HUES6 (cell line): Measurements from ENCODE around the gene PICK1.
"Not testable (repeated sequence)": the region's sequence is repeated elsewhere in the genome, so short reads cannot be mapped to it uniquely, and the experiment has no call there.

Experiments
- H3K27ac ChIP-seq: 2 replicates; pipeline ENCODE4 v1.7.0; 2013; ENCODE audit warnings: low read depth, mild to moderate bottlenecking, low read length, inconsistent platforms
- H3K27me3 ChIP-seq: 2 replicates; pipeline ENCODE4 v1.6.1; 2013; ENCODE audit warnings: low read length; ENCODE audit not compliant: control insufficient read depth, insufficient read depth
- H3K36me3 ChIP-seq: 2 replicates; pipeline ENCODE4 v1.6.1; 2013; ENCODE audit warnings: low read length; ENCODE audit not compliant: control insufficient read depth, insufficient read depth
- H3K4me1 ChIP-seq: 2 replicates; pipeline ENCODE4 v1.6.1; 2013; ENCODE audit warnings: low read length; ENCODE audit not compliant: control insufficient read depth, insufficient read depth
- H3K4me3 ChIP-seq: 2 replicates; pipeline ENCODE4 v1.5.1; 2013; ENCODE audit warnings: low read depth, low read length
- H3K9ac ChIP-seq: one replicate; pipeline ENCODE4 v1.6.1; 2013; ENCODE audit warnings: mild to moderate bottlenecking, low read length
- H3K9me3 ChIP-seq: 2 replicates; pipeline ENCODE4 v1.6.1; 2013; ENCODE audit warnings: low read depth, low read length; ENCODE audit not compliant: control insufficient read depth, insufficient read depth

Gene PICK1

DNA sequence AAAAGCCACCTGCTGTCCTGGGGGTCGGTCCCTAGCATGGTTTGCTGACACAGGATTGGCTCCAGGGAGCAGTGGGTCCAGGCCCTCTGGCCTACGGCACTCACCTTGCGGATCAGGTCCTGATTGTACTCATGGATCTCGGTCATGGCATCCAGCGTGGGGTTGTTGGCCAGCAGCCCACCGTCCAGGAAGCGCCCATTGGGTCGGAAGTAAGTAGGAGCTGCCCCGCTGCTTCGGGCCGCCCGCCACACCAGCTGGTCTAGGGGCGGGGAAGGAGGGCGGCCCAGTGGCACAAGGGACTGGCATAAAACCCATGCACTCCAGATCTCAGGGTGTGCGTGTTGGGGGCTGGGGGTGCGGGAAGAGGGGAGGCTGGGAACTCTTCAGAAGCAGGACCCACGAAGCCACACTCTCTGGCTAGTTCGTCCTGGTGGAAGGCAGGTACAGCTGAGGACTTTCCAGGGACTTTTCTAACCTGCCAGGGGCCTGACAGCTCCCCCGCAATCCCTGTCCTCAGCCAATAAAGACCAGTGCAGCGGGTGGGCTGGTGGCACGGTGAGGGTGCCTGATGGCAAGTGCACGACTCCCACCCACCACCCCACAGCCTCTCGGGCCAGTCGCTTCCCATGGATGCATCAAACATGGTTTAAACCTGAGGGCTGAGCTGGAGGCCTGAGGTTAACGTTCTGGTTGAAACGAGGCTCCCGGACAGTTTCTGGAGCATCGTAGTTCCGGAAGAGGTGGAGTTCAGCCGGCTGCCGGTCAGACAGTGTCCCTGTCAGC is 58.4 kb downstream of the PICK1 start:
- no peaks in the 10 kb centered on the region for H3K9me3 ChIP-seq
- H3K4me1 ChIP-seq: peaks cover 15% of the 10 kb centered on the region
- peaks cover 3% of the 10 kb centered on the region; the same call in 1 of the 2 replicates for H3K36me3 ChIP-seq
- H3K27ac ChIP-seq: no peak overlapping the region
- no peak overlapping the region for H3K4me3 ChIP-seq
- no peaks in the 10 kb centered on the region for H3K27me3 ChIP-seq
- H3K9ac ChIP-seq: no peak overlapping the region

DNA sequence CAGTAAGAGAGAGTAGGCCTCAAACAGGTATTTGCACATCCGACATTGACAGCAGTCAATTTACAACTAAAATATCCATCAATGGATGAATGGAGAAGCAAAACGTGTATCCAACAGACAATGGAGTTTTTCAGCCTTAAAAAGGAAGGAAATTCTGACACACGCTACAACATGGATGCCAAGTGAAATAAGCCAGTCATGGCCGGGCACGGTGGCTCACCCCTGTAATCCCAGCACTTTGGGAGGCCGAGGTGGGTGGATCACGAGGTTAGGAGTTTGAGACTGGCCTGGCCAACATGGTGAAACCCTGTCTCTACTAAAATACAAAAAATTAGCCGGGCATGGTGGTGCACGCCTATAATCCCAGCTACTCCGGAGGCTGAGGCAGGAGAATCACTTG is 60.4 kb downstream of the PICK1 start:
- not testable (repeated sequence) for H3K4me1 ChIP-seq, H3K9ac ChIP-seq, H3K27me3 ChIP-seq, H3K36me3 ChIP-seq, H3K9me3 ChIP-seq, H3K27ac ChIP-seq, H3K4me3 ChIP-seq

DNA sequence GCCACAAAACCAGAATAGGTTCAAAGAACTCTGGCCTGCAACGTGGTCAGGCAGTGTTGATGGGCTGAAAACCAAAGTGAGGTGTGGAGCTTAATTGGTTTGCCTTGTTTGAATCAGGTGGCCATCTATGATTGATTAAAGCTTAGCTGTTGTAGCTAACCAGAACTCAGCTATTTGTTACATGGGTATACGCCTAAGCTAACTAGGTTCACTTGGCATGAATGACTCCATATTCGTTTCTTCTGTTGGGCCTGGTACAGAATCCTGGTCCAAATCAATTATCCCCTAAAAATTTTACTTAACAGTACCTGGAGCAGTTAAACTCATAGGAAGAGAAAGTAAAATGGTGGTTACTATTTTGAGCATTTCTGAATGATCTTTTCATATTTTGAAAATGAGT is 61.0 kb downstream of the PICK1 start:
- Histone ChIP-seq H3K27me3 (no peaks in the 10 kb centered on the region), H3K9me3 (no peaks in the 10 kb centered on the region), H3K9ac (no peak overlapping the region), H3K4me1 (peaks cover 8% of the 10 kb centered on the region), H3K36me3 (no peaks in the 10 kb centered on the region; the same call in 1 of the 2 replicates), H3K4me3 (no peak overlapping the region), H3K27ac (no peak overlapping the region)

DNA sequence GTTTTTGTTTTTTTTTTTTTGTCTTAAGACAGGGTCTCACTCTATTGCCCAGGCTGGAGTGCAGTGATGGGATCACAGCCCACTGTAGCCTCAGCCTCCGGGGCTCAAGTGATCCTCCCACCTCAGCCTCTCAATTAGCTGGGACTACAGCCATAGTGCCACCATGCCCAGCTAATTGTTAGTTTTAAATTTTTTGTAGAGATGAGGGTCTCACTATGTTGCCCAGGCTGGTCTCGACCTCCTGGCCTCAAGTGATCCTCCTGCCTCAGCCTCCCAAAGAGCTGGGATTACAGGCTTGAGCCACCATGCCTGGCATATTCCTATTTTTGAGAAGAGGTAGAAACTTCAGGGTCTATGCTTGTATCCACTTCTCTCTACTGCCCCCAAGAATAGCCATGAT is 61.5 kb downstream of the PICK1 start:
- not testable (repeated sequence) for H3K27me3 ChIP-seq, H3K36me3 ChIP-seq

DNA sequence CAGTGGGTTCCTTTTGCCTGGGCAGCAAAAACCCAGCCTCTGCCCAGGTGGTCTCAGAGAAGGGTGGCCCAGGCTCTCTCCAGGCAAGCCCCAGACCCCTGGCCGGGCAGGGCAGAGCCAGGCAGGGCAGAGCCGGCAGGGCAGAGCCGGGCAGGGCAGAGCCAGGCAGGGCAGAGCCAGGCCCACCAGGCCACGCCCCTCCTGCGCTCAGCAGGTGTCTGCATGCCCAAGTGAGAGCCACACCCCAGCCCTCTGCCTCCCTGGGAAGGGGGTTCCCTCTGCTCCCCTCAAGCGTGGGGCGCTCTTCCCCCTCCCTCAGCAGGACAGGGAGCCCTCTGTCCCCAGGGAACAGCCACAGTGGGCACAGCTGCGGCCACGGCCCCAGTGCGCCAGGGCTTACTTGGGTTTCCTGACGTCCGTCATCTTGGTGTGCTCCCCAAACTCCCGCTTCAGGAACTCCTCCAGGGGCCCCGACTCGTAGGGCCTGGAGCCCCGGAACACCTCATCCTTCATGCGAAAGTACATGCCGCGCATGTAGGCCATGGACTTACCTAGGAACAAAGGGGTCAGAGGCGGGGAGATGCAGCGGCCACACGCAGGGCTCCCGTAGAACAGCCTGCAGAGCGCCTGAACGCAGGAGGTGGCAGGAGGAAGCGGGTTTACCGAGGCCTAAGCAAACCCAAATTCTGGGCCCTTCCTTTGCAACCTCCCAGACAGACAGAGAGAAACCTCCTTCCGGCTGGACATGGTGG is 63.3 kb downstream of the PICK1 start:
- no peak overlapping the region for H3K4me3 ChIP-seq
- no peaks in the 10 kb centered on the region for H3K27me3 ChIP-seq
- H3K36me3 ChIP-seq: peaks cover 5% of the 10 kb centered on the region
- no peak overlapping the region for H3K9ac ChIP-seq
- no peaks in the 10 kb centered on the region for H3K9me3 ChIP-seq
- H3K4me1 ChIP-seq: peaks cover 6% of the 10 kb centered on the region; the same call in 1 of the 2 replicates
- H3K27ac ChIP-seq: no peak overlapping the region

More for the DNA sequence above, 61.5 kb downstream of the PICK1 start:
- H3K4me1 ChIP-seq, H3K9ac ChIP-seq, H3K4me3 ChIP-seq, H3K9me3 ChIP-seq, H3K27ac ChIP-seq: not testable (repeated sequence)

DNA sequence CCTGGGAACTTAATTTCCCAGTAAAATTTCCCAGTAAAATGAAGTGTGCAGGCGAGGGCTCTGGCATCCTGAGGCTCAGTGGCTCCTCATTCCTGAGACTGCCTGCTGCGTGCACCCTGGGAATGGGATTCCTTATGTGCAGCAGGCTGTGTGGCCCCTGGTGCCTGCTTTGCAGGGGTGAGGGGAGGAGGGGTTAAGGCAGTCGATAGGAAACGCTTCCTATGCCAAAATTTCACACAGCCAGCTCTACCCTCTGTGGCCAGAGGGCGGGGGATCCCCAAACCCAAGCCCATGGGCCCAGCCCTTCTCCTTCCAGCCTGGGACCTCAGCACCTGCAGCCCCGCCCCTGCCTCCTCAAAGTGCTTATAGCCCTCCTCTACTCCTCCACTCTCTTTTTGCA is 65.4 kb downstream of the PICK1 start:
- H3K4me1 ChIP-seq: peaks cover 6% of the 10 kb centered on the region; the same call in 1 of the 2 replicates
- no peak overlapping the region for H3K4me3 ChIP-seq
- peaks cover 5% of the 10 kb centered on the region for H3K36me3 ChIP-seq
- H3K9ac ChIP-seq: no peak overlapping the region
- no peaks in the 10 kb centered on the region for H3K27me3 ChIP-seq
- no peak overlapping the region for H3K27ac ChIP-seq
- no peaks in the 10 kb centered on the region for H3K9me3 ChIP-seq

DNA sequence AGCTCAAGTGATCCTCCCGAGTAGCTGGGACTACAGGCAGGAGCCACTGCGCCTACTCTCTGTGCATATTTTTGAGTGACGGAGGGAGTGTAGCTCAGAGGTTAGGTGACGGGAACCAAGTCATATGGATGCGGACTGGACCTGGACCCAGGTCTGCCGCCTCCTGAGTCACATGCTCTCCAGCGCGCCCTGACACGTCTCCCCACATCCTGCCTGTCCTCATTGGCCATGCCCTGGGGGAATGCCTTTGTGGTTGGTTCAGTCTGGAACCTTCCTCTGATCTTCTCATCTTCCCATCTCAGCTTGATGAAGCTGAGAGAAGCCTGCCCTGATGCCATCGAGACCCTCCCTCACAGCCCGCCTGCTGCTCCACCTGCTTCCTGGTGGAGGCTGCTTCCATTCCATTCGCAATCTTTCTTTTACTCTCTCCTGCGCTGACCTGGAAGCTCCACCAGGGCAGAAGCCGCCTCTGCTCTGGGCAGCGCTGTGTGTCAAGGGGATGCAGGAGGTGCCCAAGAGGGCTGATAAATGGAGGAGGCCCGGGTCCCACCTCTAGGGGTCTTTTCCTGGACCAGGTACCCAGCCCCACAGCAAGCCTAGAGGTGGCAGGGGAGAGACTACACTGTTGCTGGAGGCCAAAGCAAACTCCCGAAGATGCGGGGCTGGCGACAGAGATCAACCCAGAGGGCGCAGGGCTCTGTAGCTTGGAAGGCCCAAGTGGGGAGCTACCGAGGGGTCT is 67.2 kb downstream of the PICK1 start:
- Histone ChIP-seq H3K36me3 (peaks cover 11% of the 10 kb centered on the region), H3K4me3 (no peak overlapping the region), H3K9ac (no peak overlapping the region), H3K4me1 (peaks cover 6% of the 10 kb centered on the region; the same call in 1 of the 2 replicates), H3K27me3 (no peaks in the 10 kb centered on the region), H3K27ac (no peak overlapping the region), H3K9me3 (no peaks in the 10 kb centered on the region)

DNA sequence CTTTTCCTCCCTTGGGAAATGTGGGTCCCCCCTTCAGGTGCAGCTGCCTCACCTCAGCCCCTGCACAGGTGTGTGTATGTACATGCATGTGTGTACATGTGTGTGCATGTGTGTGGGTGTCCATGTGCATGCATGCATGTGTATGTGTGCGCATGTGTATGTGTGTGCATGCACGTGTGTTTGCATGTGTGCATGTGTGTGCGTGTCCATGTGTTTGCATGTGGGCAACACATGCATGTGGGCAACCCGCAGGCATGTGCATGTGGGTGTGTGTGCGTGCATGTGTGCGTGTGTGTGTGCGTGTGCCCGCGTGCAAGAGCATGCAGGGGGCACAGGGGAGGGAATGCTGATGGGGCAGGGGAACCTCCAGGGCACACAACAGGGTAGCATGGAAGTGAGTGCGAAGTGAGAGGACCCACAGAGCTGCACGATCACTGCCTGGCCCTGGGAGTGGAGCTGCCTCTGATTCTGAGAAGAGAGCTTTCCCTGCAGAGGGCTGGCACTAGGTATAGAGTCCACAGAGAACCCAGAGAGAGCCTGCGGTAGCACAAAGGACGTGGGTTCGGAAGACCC is 67.9 kb downstream of the PICK1 start:
- no peak overlapping the region for H3K4me3 ChIP-seq
- H3K4me1 ChIP-seq: peaks cover 4% of the 10 kb centered on the region; the same call in 1 of the 2 replicates
- H3K36me3 ChIP-seq: peaks cover 14% of the 10 kb centered on the region
- H3K27me3 ChIP-seq: no peaks in the 10 kb centered on the region
- H3K27ac ChIP-seq: no peak overlapping the region
- H3K9ac ChIP-seq: no peak overlapping the region
- no peaks in the 10 kb centered on the region for H3K9me3 ChIP-seq
